NCI-H146 treated with DMSO at 0.1 percent for 48 hours (cell line): ENCODE results near the gene CCDC85C.
"Not testable (repeated sequence)": the region's sequence is repeated elsewhere in the genome, so short reads cannot be mapped to it uniquely, and the experiment has no call there.

Source experiments
- DNase-seq: peaks from one replicate; lab custom pipeline; 2025; ENCODE audit not compliant: unreplicated experiment; lab: John Stamatoyannopoulos, UW

CCDC85C gene

DNA sequence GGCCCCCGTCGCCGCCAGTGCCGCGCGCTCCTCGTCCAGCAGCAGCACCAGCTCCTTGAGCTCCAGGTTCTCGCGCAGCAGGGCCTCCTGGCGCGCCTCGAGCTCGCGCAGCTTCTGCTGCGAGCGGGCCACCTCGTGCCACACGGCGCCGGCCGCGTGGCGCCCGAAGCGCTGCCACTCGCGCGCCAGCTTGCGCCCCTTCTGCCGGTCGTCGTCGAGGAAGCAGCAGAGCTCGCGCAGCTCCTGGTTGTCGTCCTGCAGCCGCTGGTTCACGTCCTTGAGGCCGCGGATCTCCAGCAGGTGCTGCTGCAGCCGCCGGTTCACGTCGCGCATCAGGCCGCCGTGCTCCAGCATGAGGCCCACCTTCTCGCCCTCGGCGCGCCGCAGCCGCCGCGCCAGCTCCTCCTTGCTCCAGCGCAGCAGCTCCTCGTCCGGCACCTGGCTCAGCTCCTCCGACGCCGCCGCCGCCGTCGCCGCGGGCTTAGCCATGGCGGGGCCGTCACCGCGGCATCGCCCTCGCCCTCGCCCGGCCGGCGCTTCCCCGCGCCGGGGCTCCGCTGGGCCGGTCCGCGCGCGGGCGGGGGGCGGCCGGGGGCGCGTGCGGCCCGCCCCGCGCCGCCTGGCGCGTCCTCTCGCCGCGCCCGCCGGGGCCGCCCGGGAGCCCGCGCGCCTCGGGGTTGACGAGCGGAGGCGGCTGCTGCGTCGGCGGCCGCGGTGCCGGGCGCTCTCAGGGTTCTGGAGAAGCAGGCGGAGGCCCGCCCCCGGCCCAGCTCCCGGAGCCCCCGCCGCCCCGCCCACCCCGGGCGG, at the start of gene CCDC85C:
Gene CCDC85C, minus strand, starts transcription at position 737 of the 807 bp plus-strand sequence. Its CDS starts 248 bp downstream, at position 489.
- no peak for DNase-seq

- no peak for DNase-seq
These were observed 48.1 kb upstream of the CCDC85C start for GRCh38 chr14:99651953-99652746.

DNA sequence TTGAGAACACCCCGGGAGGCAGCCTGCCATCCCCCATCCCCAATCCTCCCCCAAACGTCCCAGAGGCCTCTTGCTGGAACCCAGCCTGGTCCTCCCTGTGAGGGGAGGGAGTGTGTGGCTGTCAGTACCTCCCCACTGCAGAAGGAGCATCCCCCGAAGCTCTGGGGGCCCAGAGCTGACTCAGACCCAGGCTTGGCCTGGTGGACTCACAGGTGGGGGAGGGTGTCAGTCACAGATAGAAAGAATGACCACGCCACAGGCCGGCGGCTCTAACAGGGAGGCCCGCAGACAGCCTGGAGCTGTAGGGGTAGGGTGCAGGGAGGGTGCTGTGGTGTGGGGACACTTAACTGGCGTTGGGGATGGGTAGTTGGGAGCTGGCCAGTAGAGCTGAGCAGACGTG, 46.2 kb upstream of the CCDC85C start:
- no peak for DNase-seq

DNA sequence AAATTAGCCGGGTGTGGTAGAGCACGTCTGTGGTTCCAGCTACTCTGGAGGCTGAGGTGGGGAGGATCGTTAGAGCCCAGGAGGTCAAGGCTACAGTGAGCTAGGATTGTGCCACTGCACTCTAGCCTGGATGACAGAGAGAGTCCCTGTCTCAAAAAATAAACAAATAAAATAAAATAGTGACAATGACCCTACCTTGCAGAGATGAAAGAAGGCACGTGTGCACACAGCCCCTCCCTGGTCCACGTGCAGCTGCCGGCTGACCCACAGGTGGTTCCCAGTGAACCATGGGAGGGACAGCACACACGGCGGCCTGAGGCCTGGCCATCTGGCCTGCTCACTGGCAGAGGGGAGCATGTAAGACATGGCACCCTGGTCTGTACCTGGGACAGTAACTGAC, 45.6 kb upstream of the CCDC85C start:
- DNase-seq, result no peak

DNA sequence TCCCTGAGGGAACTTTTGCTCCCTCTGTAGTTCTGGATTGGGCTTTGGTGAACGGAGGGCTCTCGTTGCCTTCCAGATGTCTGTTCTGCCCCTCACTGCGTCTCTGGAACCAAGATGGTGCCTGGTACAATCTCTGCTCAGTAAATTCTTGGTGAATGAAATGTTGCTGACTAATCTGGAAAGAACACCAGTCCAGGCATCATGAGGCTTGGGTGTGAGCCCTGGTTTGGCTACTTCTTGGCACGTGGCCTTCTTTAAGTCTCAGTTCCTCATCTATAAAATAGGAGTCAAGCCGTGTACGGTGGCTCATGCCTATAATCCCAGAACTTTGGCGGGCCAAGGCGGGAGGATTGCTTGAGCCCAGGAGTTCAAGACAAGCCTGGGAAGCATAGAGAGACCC, 45.2 kb upstream of the CCDC85C start:
- no peak for DNase-seq

DNA sequence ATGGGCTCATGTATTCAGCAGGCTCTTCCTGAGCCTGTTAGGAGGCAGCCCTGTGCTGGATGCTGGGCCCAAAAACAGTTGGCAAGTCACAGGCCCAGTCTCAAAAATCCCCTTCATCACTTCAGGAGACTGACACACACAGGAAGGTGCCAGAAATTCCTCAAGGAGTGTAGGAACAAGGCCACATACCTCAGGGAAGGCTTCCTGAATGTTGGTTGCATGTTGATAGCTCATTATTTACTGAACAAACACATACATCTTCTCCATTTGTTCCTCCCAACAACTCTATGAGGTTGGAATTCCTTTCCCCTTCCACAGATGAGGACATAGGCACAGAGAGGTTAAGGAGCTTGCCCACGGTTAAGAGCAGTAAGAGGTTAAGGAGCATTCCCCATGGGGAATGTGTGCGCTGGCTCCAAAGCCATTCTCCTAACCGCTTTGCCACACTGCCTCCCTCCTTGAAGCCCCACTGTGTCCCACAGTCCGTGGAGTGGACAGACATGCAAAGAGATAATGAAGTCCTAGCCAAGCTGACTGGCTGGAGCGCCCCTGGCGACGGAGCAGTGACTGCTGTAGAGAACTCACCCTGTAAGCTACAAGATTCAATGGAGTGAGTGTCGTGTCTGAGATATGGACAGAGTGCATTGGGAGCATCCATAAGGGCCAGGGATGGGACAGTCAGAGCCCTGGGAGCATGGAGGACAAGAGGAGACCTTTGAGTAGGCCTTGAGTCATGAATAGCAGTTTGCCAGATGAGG, 44.2 kb upstream of the CCDC85C start:
- DNase-seq, result no peak

- no peak for DNase-seq
These were observed 43.4 kb upstream of the CCDC85C start for GRCh38 chr14:99647411-99647810.

DNA sequence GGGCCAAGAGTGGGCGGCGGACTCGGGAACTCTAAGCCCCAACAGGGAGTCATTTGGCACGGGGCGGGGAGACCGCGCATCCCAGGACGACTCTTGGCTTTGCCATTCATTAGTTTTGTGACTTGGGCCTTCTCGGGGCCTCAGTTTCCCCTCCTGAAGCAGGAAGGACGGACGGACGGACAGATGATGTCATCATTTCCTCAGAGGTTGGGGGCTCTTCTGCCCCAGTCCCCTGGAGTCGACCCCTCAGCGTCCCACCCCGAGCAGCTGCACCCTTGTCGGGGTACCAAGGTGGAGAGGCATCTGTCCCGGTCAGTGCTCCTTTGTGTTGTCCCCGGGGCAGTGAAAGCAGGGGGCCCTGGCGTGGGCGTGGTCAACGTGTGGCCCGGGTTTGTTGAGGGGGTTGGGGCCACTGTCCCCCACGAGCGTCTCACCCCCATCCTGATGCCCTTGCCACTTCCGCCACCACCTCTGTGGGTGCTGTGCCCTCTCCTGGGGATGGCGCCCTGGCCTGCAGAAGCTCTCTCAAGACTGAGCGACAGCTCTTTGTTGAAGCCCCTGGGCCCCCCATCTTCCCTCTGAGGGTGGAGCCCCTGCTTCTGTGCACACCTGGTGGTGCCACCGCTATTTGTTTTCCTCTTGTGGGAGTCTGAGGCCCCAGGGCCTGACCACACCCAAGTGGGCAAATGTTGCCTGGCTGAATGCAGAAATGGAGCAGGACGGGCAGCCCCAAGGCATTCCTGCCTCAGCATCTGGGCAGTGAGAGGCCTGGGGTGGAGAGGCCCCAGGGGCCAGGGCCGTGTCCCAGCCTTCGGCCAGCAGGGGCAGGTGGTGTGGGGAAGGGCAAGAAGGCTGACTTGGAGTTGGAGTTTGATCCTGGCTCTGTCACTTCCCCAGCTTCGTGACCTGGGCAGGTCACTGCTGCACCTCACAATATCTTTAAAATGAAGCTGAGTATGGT, 41.8 kb upstream of the CCDC85C start:
- no peak for DNase-seq

- DNase-seq, result no peak
These were observed 40.9 kb upstream of the CCDC85C start, which contains the start of gene HHIPL1 for GRCh38 chr14:99644723-99645544. TSS of gene HHIPL1 (plus strand) at chr14:99645129. CDS start at chr14:99645208, 79 bp downstream.

GRCh38 chr14:99644035-99644587, 40.1 kb upstream of the CCDC85C start:
- no peak for DNase-seq

DNA sequence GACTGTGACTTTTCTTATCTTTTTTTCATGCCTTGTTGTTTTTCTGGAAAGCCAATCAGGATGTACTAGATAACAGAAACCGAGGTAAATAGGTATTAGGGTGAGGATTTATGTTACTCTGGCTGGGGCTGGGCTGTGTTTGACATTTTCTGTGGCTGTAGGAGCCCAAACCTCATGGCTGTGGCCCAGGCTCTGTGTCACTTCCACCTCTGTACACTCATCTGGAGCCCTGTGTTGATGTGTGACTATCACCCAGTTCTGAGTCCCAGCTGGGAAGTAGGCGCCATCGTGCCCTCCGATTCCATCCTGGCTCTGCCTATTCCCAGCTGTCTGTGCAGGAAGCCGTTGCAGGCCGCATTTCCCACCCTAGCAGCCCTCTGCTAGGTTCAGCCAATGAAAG, 39.3 kb upstream of the CCDC85C start:
- DNase-seq, result no peak

- not testable (repeated sequence) for DNase-seq
These were observed 38.8 kb upstream of the CCDC85C start for GRCh38 chr14:99642771-99643170.

GRCh38 chr14:99637624-99638023, 33.6 kb upstream of the CCDC85C start:
- DNase-seq, result no peak

DNA sequence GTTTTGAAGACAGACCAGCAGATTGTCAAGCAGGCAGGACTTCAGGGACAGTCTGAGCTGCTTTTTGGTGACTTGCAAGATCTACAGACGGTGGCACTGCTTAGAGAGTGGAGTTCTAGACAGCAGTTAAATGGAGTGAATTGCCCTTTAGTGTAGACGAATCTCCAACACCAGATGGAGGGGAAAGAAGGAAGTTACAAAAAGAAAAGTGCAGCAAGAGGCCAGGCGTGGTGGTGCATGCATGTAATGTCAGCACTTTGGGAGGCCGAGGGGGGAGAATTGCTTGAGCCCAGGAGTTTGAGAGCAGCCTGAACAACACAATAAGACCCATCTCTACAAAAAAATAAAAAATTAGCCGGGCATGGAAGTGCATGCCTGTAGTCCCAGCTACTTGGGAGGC, 32.5 kb upstream of the CCDC85C start:
- DNase-seq, result no peak

- DNase-seq, result no peak
These were observed 31.1 kb upstream of the CCDC85C start for GRCh38 chr14:99635116-99635515.

- no peak for DNase-seq
These were observed 30.4 kb upstream of the CCDC85C start for GRCh38 chr14:99634443-99634842.

- DNase-seq, result no peak
These were observed 29.9 kb upstream of the CCDC85C start for GRCh38 chr14:99633918-99634317.

DNA sequence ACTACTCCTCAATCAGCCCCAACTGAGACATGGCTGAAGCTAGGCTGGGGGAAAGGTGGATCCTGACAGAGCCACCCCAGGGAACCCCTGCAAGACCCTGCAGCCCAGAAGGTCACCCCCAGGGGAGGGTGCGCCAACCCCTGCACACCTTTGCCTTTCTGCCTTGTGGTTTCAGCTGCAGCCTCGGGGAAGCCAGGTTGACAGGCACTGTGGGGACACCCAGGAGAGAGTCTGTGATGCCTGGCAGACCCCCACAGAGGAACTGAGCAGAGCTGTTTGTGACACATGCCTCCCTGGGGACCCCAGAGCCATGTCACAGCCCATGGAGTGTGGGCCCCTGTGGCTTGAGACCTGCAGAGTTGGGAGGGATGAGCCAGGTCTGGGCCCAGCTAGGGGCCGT, 29.1 kb upstream of the CCDC85C start:
- no peak for DNase-seq

GRCh38 chr14:99632410-99633035, 28.5 kb upstream of the CCDC85C start:
- no peak for DNase-seq
